A549 (cell line): Measurements from ENCODE around the gene RUNX2.

Experiments used
- CTCF ChIP-seq: fragments of >200 bp; sonication (Bioruptor Twin); formaldehyde crosslinking; IDR thresholded peaks from 3 replicates; pipeline ENCODE4 v1.5.1; 2016
- EHMT2 ChIP-seq: fragments of 200-600 bp; sonication (generic); IDR thresholded peaks from 2 replicates; pipeline ENCODE4 v1.6.1; 2016; ENCODE audit warnings: antibody characterized with exemption, low read depth, mild to moderate bottlenecking, moderate library complexity
- KDM1A ChIP-seq: fragments of 200-600 bp; sonication (generic); IDR thresholded peaks from 2 replicates; pipeline ENCODE4 v1.6.1; 2016; ENCODE audit warnings: low read depth, mild to moderate bottlenecking
- MAFK ChIP-seq: fragments of 450-650 bp; IDR thresholded peaks from 2 replicates; pipeline ENCODE4 v1.6.1; 2014; ENCODE audit not compliant: partially characterized antibody
- MAX ChIP-seq: IDR thresholded peaks from 2 replicates; pipeline ENCODE4 v1.6.1; 2012
- MYC ChIP-seq: IDR thresholded peaks from 2 replicates; pipeline ENCODE4 v1.6.1; 2012; ENCODE audit warnings: mild to moderate bottlenecking, inconsistent platforms, low read length, improper control_type of control experiment, borderline replicate concordance
- POLR2A ChIP-seq: IDR thresholded peaks from 2 replicates; pipeline ENCODE4 v1.6.1; 2012; ENCODE audit warnings: mild to moderate bottlenecking, low read length
- POLR2AphosphoS2 ChIP-seq: conservative IDR thresholded peaks from 2 replicates; pipeline ENCODE4 v1.6.1; 2012; ENCODE audit warnings: low read length, improper control_type of control experiment, inconsistent platforms
- RFX5 ChIP-seq: fragments of 450-650 bp; IDR thresholded peaks from 2 replicates; pipeline ENCODE4 v1.7.1; 2014; ENCODE audit warnings: antibody characterized with exemption, mild to moderate bottlenecking, moderate library complexity
- SMC3 ChIP-seq: fragments of >200 bp; sonication (Bioruptor Twin); formaldehyde crosslinking; IDR thresholded peaks from 3 replicates; pipeline ENCODE4 v1.6.1; 2018; ENCODE audit warnings: inconsistent platforms
- ZFP36 ChIP-seq: fragments of 450-650 bp; IDR thresholded peaks from 2 replicates; pipeline ENCODE4 v1.6.1; 2014; ENCODE audit warnings: borderline replicate concordance; ENCODE audit not compliant: partially characterized antibody
- TF ChIP-seq, protein P1 (sequence below): fragments of 250-450 bp; sonication (Bioruptor Pico); IDR thresholded peaks from 2 replicates; pipeline ENCODE4 v1.5.0; 2021; ENCODE audit warnings: mild to moderate bottlenecking, moderate library complexity, borderline replicate concordance

DNA sequence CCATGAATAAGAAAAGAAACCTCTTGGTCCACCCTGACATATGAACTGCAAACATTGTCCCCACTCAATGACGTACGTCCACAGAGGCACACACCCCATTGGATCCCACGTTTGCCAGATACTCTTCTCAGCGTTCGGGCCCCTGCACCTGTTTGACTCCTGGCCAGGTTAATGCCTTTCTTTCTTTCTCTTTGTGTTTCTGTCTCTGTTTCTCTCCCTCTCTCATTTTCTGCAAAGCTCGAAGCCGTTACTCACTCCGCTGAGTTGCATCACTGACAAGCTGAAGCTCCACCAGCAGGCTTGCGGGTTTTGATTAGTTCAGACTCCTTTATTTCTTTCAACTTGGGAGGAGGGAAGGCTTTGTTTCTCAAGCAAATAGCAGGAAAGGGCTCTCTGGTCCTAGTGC, 185.1 kb downstream of the RUNX2 start:
- TF ChIP-seq, protein P1, sequence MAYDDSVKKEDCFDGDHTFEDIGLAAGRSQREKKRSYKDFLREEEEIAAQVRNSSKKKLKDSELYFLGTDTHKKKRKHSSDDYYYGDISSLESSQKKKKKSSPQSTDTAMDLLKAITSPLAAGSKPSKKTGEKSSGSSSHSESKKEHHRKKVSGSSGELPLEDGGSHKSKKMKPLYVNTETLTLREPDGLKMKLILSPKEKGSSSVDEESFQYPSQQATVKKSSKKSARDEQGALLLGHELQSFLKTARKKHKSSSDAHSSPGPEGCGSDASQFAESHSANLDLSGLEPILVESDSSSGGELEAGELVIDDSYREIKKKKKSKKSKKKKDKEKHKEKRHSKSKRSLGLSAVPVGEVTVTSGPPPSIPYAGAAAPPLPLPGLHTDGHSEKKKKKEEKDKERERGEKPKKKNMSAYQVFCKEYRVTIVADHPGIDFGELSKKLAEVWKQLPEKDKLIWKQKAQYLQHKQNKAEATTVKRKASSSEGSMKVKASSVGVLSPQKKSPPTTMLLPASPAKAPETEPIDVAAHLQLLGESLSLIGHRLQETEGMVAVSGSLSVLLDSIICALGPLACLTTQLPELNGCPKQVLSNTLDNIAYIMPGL (CRISPR knock-in tag), result no peak
- no peak for TF ChIP-seq CTCF
- TF ChIP-seq MAX, result no peak
- no peak for TF ChIP-seq RFX5
- no peak for TF ChIP-seq MYC
- no peak for TF ChIP-seq MAFK
- TF ChIP-seq POLR2AphosphoS2, result no peak
- TF ChIP-seq POLR2A, result no peak
- TF ChIP-seq ZFP36, result no peak
- no peak for TF ChIP-seq SMC3
- TF ChIP-seq EHMT2, result no peak
- no peak for TF ChIP-seq KDM1A
